K562 (cell line): ENCODE data around the gene UBE3B.

ENCODE experiments used
- GATA2 ChIP-seq: sonication (generic); formaldehyde crosslinking; IDR thresholded peaks from 2 replicates; pipeline ENCODE4 v1.4.0; 2020; ENCODE audit warnings: mild to moderate bottlenecking, missing genetic modification reagents
- MXI1 ChIP-seq: IDR thresholded peaks from 2 replicates; pipeline ENCODE4 v1.6.1; 2011; ENCODE audit warnings: low read depth, mild to moderate bottlenecking, improper control_type of control experiment, low read length
- SMAD3 ChIP-seq: fragments of 450-650 bp; formaldehyde crosslinking; conservative IDR thresholded peaks from 2 replicates; pipeline ENCODE4 v1.4.0; 2020; ENCODE audit warnings: mild to moderate bottlenecking
- TBP ChIP-seq: optimal IDR thresholded peaks from 2 replicates; pipeline ENCODE3; 2011; ENCODE audit warnings: low read depth, low read length, improper control_type of control experiment
- TEAD4 ChIP-seq, 2 experiments: sonication (generic) in 1 of 2; formaldehyde crosslinking in 1 of 2; IDR thresholded peaks; 2 replicates each; pipeline versions ENCODE4 v1.6.1 to v1.8.0; 2012 to 2022; ENCODE audit warnings: borderline replicate concordance in 1 of 2, inconsistent platforms in 1 of 2, low read length in 1 of 2, mild to moderate bottlenecking in 1 of 2, missing genetic modification reagents in 1 of 2

DNA sequence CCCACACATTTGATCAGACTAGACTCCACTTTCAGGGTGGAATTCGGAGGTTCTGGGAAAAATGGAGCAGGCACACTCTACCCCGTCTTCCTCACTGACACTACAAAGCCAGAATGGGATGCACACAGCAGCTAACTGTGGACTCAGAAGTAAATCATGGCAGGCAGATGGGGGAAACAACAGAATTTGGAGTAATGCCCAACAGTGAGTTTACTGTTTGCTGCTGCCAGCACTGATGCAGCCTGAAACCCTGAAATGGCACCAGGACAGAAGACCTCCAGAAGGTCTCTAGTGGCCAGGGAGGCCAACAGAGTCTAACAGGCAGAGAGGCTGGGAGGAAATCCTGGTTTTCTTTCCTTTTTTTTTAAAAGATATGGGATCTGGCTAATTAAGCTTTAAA lies 24.9 kb upstream of the UBE3B start:
- TF ChIP-seq TEAD4 (IDR thresholded peaks at IDR 0.05; ENCODE audit: low read length) (no peak), TEAD4 (CRISPR knock-in tag; IDR thresholded peaks at IDR 0.05; ENCODE audit: borderline replicate concordance) (no peak), GATA2 (CRISPR knock-in tag) (no peak), MXI1 (no peak), TBP (no peak), SMAD3 (CRISPR knock-in tag) (no peak)
